KBM-7 (cell line): Measurements from ENCODE around the gene MRPS18A.

Experiments used
- DNase-seq: peaks from one replicate; pipeline ENCODE4 v3.0.0-alpha.2; 2015
- in situ Hi-C: fragments of 300-500 bp; cut with MboI; formaldehyde crosslinking; loops from 2 replicates; pipeline ENCODE4 v1.14.3; 2020; ENCODE audit warnings: low sequenced_read_pairs, low pct_unique_long_range_greater_than_20kb, mixed read lengths

MRPS18A gene

DNA sequence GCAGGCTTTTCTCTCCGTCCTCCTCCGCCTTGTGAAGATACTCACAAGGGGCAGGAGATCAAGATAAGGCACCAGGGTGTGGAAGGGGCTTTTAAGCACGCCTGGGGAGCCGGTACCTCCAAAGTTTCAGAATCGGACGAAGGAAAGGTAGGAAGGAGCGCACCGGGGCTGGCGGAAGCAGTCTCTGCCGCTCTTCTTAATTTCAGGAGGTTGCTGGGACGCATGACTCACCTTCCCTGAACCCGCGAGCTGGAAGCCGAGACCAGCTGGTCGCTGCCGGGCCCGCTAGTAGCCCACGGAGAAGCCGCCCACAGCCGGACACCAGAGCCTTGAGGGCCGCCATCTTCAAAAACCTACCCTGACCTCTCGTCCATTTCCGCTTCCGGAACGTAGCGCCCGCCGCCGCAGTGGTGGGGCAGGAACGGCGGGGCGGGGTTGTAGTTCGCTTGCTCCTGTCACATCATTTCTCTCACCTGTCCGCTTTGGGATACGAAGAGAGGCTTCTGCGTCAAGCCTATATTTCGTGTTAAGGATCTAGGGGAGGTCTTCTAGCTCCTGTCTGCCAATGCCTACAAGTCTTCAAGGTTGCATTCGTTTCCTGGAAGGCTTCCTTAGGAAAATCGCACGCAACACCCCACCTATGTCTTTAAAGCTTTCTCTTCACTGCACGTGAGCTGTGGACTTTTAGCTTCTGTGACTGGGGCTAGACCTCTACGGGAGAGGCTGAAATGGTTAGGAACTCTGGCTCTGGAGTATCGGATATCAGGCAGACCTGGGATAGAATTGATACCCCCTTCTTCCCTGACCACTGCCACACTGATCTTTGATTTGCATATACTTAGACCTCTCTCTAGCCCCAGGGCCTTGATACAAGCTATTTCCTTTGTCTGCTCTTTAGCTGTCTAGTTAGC lies at the start of gene MRPS18A:
TSS of gene MRPS18A (minus strand) at position 355 of the 911 bp plus-strand sequence. CDS start at position 343, 12 bp downstream.
- peak; percentile 80 for DNase-seq
- in situ Hi-C loops, result no loop called here

- in situ Hi-C loops, result no loop called here
Measured at GRCh38 chr6:43736844-43737243, 49.3 kb upstream of the MRPS18A start.

DNA sequence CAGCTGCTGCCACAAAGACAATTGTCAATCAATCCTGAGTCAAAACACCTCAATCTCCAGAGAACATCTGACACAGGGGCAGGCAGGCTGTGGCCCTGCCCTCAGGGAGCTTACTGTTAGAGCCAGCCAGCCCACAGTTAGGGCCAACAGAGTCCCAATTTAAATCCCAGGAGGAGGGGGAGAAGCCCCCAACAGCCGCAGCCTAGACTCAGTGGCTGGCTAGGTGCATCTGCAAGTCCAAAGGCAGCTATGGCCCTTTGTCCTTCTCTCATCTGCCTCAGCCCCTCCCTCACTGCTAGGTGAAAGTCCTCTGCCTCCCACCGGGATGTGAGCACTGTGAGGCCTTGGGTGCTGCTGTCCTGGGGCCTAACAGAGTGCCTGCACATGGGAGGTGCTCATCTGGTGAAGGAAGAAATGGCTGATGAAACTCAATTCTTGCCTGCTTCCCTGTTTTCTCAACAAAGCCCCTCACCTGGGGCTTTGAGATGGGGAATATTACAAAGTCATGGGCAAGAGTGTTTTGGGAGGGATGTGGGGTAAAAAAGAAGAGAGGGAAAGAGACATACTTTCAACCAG lies 48.7 kb upstream of the MRPS18A start:
- no peak for DNase-seq
- in situ Hi-C loops, result no loop called here

More at GRCh38 chr6:43736844-43737243, 49.3 kb upstream of the MRPS18A start:
- no peak for DNase-seq

DNA sequence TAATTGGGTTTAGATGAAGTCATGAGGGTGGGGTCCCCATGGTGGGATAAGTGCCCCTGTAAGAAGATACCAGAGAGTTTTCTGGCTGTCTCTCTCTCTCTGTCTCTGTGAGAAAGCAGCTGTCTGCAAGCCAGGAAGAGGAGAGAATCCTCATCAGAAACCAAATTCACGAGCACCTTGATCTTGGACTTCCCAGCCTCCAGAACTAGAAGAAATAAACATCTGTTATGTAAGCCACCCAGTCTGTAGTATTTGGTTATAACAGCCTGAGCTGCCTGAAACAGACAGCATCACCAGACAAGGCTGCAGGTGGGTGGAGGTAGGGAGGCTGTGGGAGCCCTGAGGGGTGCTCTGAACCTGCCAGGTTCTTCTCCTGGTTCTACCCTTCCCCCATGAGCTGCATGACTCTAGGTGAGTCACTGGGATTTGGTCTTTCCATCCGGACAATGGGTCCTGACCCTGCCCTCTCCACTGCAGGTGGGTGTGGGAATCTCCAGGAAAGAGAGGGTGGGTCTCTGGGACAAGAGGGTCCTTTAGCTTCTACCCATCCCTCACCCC lies 48.1 kb upstream of the MRPS18A start:
- DNase-seq, result no peak
- in situ Hi-C loops, result no loop called here

- DNase-seq, result no peak
- in situ Hi-C loops, result no loop called here
Measured at GRCh38 chr6:43734294-43734665, 46.7 kb upstream of the MRPS18A start.

- DNase-seq, result no peak
- in situ Hi-C loops, result no loop called here
Measured at GRCh38 chr6:43733471-43734293, 46.1 kb upstream of the MRPS18A start.

DNA sequence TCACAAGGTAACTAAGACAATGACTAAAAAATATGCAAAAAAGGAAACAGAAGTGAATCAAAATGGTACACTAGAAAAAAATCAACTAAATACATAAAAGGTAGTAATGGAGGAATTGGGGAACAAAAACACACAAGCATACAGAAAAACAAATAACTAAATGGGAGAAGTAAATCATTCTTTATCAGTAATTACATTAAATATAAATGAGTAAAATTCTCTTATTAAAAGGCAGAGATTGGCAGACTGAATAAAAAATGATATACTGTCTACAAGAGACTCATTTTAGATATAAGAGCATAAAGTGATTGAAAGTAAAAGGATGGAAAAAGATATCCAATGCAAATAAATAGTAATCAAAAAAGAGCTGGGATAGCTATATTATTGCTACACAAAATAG lies 43.0 kb upstream of the MRPS18A start:
- in situ Hi-C loops, result no loop called here
- DNase-seq, result no peak

GRCh38 chr6:43729537-43729936 lies 41.9 kb upstream of the MRPS18A start:
- in situ Hi-C loops, result no loop called here
- DNase-seq, result no peak

GRCh38 chr6:43728586-43728985 lies 41.0 kb upstream of the MRPS18A start:
- in situ Hi-C loops, result no loop called here
- DNase-seq, result no peak

DNA sequence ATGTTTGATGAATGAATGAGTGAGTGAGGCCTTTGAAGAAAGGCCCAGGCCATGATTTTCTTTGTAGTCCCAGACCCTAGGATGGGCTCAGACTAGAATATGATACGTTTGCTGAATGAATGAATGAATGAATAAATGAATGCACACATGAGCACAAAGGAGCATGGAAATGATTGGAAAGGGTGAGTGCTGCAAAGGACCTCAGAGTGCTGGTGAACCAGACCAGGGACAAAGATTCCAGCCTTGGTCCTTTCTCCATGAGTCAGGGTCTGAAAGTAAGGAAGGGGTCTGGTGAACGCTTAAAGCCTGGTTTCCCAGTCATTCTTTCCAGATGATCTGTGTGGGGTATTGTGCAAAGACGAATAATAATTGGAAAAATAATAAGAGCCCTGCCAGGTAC lies 40.0 kb upstream of the MRPS18A start:
- in situ Hi-C loops, result no loop called here
- DNase-seq, result no peak

DNA sequence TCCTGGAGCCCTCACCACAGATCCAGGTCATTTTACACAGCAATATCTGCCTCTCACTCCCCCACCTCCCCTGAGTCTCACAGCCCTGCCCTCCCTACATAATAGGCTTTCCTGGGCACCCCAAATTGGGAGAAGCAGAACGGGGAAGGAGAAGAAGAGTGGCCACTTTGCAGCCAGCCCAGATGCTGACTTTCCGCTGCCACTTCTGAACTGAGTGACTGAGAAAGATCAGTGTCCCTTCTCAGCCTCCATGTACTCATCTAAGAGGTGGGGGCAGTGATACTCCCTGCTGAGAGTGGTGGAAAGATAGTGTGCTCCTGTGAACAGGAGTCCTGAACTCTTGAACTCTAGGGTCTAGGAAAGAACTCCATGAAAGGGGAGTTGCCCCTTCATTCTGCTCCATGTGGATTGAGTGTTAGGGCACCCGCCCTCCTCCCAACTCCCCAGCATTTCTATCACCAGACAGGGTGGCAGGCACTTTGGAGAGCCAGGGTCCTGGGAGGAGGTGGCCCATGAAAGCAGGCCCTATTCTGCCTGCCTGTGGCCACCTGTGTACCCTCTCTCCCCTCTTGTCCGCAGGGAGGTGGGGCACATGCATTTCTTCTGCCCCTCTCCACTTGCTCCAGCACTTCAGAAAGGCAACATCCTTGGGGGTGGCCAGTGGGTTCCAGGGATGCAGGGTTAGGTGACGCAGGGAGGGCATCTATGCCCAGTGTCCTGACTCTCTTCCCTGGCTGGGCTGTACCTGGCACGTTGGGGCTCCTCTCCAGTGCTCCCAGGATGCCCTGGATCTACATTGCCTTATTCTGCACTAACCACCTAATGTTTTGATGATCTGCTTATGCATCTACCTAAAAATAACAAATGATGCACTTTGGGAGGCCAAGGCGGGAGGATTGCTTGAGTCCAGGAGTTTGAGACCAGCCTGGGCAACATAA lies 38.3 kb upstream of the MRPS18A start:
- DNase-seq, result no peak
- in situ Hi-C loops, result no loop called here

- in situ Hi-C loops, result no loop called here
Measured at GRCh38 chr6:43724914-43725642, 37.5 kb upstream of the MRPS18A start.

GRCh38 chr6:43724354-43724753 lies 36.8 kb upstream of the MRPS18A start:
- in situ Hi-C loops, result no loop called here
- DNase-seq, result no peak

More at GRCh38 chr6:43724914-43725642, 37.5 kb upstream of the MRPS18A start:
- DNase-seq, result peak; percentile 97

DNA sequence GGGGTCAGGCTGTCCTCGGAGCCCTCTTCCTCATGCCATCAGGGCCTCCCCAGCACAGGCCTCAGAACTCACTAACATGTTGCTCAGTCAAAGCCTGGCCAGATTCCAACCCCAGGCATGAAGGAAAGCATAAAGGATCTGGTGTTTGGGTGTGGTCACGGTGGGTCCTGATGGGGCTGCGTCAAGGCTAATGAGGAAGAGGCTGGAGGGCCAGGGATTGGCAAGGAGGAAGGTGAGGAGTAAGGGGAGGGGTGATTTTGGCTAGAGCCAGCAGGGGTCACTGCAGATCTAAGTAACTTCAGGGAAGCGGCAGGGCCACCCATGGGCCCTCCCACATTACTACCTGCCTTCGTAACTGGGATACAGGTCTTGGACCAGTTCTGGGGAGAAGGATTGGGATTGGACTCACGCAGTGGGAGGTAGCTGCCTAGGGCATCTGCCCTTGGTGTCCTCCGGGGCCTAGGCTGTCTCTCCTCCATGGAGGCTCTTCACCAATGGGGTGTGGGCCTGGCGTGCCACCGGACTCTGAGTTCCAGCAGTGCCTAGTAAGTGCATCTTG lies 36.2 kb upstream of the MRPS18A start:
- DNase-seq, result peak; percentile 92
- in situ Hi-C loops, result no loop called here

- DNase-seq, result no peak
Measured at GRCh38 chr6:43722920-43723545, 35.4 kb upstream of the MRPS18A start.

DNA sequence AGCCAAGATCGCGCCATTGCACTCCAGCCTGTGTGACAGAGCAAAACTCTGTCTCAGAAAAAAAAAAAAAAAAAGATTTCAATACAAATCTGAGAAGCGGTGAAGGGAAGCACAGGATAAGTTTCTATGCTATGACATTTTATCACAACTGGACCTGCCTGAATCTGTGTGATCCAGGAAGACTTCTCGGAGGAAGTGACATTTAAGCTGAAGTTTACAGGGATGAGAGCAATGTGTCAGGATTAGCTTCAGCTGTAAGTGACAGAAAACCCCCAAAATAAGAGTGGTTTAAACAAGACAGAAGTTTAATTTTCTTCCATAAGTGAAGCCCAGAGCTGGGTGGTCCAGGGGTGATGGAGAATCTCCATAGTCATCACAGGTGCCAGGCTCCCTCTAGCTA lies 33.4 kb upstream of the MRPS18A start:
- DNase-seq, result no peak
- in situ Hi-C loops, result no loop called here

More at GRCh38 chr6:43722920-43723545, 35.4 kb upstream of the MRPS18A start:
- in situ Hi-C loops, result no loop called here

DNA sequence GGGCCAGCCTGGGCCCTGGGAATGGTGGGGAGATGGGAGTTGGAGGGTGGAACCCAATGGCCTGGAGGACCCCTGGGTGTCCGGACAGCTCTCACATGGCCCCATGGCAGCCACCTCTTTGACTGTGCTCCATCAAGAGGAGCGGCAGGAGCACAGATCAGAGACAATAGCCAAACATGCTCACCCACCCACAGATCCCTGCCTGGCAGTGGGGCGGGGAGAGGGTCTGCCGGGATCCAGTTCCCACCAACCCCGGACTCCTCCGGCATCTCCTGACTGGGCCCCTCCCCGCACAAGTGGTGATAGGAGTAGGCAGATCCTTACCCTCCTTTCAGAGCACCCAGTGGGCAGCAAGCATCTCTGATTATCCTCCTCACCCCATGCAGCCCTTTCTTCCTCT lies 31.9 kb upstream of the MRPS18A start:
- in situ Hi-C loops, result no loop called here
- DNase-seq, result no peak
